ENCODE data around the gene ATG2B. TPM values are rescaled to one million over a fixed set of nuclear protein-coding genes. Genes with fewer than 3 reads are reported as not detected.
A peak's percentile ranks its signal among the peaks of the same experiment; 100 is the strongest.

The ATG2B gene
- polyA plus RNA-seq, 3 donors: 0.94 to 6.7 (median 1.3) TPM

- H3K9me3 Mint-ChIP-seq: peaks cover 0 to 6% (median 0%) of the 10 kb centered on the region in 7 donors
- intact Hi-C loops (cut with micrococcal nuclease): no loop called here
- TF ChIP-seq, protein P1, sequence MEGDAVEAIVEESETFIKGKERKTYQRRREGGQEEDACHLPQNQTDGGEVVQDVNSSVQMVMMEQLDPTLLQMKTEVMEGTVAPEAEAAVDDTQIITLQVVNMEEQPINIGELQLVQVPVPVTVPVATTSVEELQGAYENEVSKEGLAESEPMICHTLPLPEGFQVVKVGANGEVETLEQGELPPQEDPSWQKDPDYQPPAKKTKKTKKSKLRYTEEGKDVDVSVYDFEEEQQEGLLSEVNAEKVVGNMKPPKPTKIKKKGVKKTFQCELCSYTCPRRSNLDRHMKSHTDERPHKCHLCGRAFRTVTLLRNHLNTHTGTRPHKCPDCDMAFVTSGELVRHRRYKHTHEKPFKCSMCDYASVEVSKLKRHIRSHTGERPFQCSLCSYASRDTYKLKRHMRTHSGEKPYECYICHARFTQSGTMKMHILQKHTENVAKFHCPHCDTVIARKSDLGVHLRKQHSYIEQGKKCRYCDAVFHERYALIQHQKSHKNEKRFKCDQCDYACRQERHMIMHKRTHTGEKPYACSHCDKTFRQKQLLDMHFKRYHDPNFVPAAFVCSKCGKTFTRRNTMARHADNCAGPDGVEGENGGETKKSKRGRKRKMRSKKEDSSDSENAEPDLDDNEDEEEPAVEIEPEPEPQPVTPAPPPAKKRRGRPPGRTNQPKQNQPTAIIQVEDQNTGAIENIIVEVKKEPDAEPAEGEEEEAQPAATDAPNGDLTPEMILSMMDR (IDR thresholded peaks at IDR 0.05): no peak
- 45% methylated on average over 2 of the region's 3 CpGs for WGBS (ENCODE audit: insufficient coverage)
- Histone ChIP-seq H3K79me2 (ENCODE audit: insufficient read depth, low read length) (no peaks in the 10 kb centered on the region), H2AFZ (ENCODE audit: insufficient read depth, low read depth, low read length, poor library complexity, severe bottlenecking) (no peak overlapping the region), H3K4me1 (ENCODE audit: control insufficient read depth in 1 of 2, insufficient read depth in 2 of 2, low read length in 2 of 2) (no peaks in the 10 kb centered on the region), H3K27me3 (ENCODE audit: control insufficient read depth in 2 of 2, insufficient read depth in 2 of 2, low read length in 2 of 2) (no peaks in the 10 kb centered on the region), H3K4me2 (replicated peaks; ENCODE audit: extremely low read depth, low read length, poor library complexity, severe bottlenecking) (no peak overlapping the region), H3K27ac (ENCODE audit: low read depth in 1 of 2, low read length in 2 of 2) (no peak overlapping the region), H4K20me1 (ENCODE audit: insufficient read depth, low read length) (no peaks in the 10 kb centered on the region), H3K4me3 (replicated peaks in 1 of 3; ENCODE audit: low read depth in 2 of 3, low read length in 3 of 3) (no peak overlapping the region), H3K36me3 (replicated peaks in 1 of 2; ENCODE audit: control insufficient read depth in 1 of 2, insufficient read depth in 2 of 2, low read length in 2 of 2) (no peaks in the 10 kb centered on the region), H3K9me3 (replicated peaks in 1 of 2; ENCODE audit: control insufficient read depth in 1 of 2, insufficient read depth in 1 of 2, low read length in 2 of 2) (no peaks in the 10 kb centered on the region), H3K9ac (ENCODE audit: insufficient read depth, low read length, poor library complexity, severe bottlenecking) (no peak overlapping the region)
- peak overlapping the region in 1 of 7 donors; percentile 11 for H3K27ac Mint-ChIP-seq
- no peaks in the 10 kb centered on the region for H3K4me1 Mint-ChIP-seq
- no peaks in the 10 kb centered on the region for H3K36me3 Mint-ChIP-seq
- peaks cover 7 to 11% (median 7%) of the 10 kb centered on the region in 3 donors for H3K27me3 Mint-ChIP-seq (ENCODE audit: low read depth in 3 of 3)
- no peak overlapping the region for H3K4me3 Mint-ChIP-seq
- DNase-seq: no peak
Observed at GRCh38 chr14:96264853-96265252, 98.3 kb downstream of the ATG2B start.

DNA sequence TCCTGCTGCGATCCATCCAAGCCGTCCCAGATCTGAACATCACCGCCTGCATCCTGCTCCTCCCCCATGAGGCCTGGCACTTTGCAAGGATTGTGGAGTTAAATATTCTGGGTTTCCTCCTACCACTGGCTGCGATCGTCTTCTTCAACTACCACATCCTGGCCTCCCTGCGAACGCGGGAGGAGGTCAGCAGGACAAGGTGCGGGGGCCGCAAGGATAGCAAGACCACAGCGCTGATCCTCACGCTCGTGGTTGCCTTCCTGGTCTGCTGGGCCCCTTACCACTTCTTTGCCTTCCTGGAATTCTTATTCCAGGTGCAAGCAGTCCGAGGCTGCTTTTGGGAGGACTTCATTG is 99.0 kb downstream of the ATG2B start:
- 88% methylated on average over 9 of the region's 14 CpGs for WGBS (ENCODE audit: insufficient coverage)
- TF ChIP-seq, protein P1 (IDR thresholded peaks at IDR 0.05): no peak
- H3K4me3 Mint-ChIP-seq: no peak overlapping the region
- H3K27me3 Mint-ChIP-seq (ENCODE audit: low read depth in 3 of 3): peaks cover 5 to 10% (median 7%) of the 10 kb centered on the region in 3 donors
- intact Hi-C loops (cut with micrococcal nuclease): no loop called here
- no peaks in the 10 kb centered on the region for H3K9me3 ChIP-seq (replicated peaks in 1 of 2; ENCODE audit: control insufficient read depth in 1 of 2, insufficient read depth in 1 of 2, low read length in 2 of 2)
- no peak overlapping the region for H3K27ac Mint-ChIP-seq
- H3K27ac ChIP-seq (ENCODE audit: low read depth in 1 of 2, low read length in 2 of 2): no peak overlapping the region
- H3K79me2 ChIP-seq (ENCODE audit: insufficient read depth, low read length): no peaks in the 10 kb centered on the region
- H3K9ac ChIP-seq (ENCODE audit: insufficient read depth, low read length, poor library complexity, severe bottlenecking): no peak overlapping the region
- no peak overlapping the region for H2AFZ ChIP-seq (ENCODE audit: insufficient read depth, low read depth, low read length, poor library complexity, severe bottlenecking)
- H3K27me3 ChIP-seq (ENCODE audit: control insufficient read depth in 2 of 2, insufficient read depth in 2 of 2, low read length in 2 of 2): no peaks in the 10 kb centered on the region
- no peak overlapping the region for H3K4me3 ChIP-seq (replicated peaks in 1 of 3; ENCODE audit: low read depth in 2 of 3, low read length in 3 of 3)
- no peaks in the 10 kb centered on the region for H3K36me3 ChIP-seq (replicated peaks in 1 of 2; ENCODE audit: control insufficient read depth in 1 of 2, insufficient read depth in 2 of 2, low read length in 2 of 2)
- H3K4me1 Mint-ChIP-seq: no peaks in the 10 kb centered on the region
- no peaks in the 10 kb centered on the region for H3K4me1 ChIP-seq (ENCODE audit: control insufficient read depth in 1 of 2, insufficient read depth in 2 of 2, low read length in 2 of 2)
- H3K4me2 ChIP-seq (replicated peaks; ENCODE audit: extremely low read depth, low read length, poor library complexity, severe bottlenecking): no peak overlapping the region
- no peaks in the 10 kb centered on the region for H3K36me3 Mint-ChIP-seq
- peaks cover 0 to 8% (median 0%) of the 10 kb centered on the region in 7 donors for H3K9me3 Mint-ChIP-seq
- DNase-seq: no peak
- no peaks in the 10 kb centered on the region for H4K20me1 ChIP-seq (ENCODE audit: insufficient read depth, low read length)
